Measurements from ENCODE around the gene PLXNA1.

The PLXNA1 gene

DNA sequence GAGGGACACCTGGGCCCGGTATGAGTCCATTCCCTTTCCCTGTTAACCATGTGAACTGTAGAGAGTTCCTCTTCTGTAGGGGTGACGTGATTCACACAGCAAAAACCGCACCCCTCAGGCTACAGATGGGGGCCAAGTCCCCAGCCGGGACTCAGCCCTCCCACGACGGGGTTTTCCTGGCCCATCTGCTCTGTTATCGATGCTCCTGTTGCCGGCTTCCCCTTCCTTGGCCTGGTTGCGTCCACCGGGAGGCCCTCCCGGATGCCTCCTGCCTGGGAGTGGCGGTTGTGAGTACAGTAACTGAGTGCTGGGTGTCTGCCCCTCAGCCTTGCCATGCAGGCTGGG lies 817 bp upstream of the PLXNA1 start:
- no peaks in the 10 kb centered on the region for H4K20me1 ChIP-seq (ENCODE audit: insufficient read depth, low read length)
- H3F3A ChIP-seq (ENCODE audit: insufficient read depth, low read length): no peaks in the 10 kb centered on the region
- peak overlapping the region; percentile 72 for H3K4me2 ChIP-seq (ENCODE audit: low read depth, low read length)
- H3K36me3 ChIP-seq (replicated peaks; ENCODE audit: insufficient read depth, low read length): no peaks in the 10 kb centered on the region
- TF ChIP-seq EZH2 (optimal IDR thresholded peaks at IDR 0.05; ENCODE audit: low read depth, low read length) (no peak), CTCF (IDR thresholded peaks at IDR 0.05; ENCODE audit: low read length) (no peak), EZH2phosphoT487 (IDR thresholded peaks at IDR 0.05; ENCODE audit: low read length) (no peak)
- H2AFZ ChIP-seq (ENCODE audit: low read length): peak overlapping the region; percentile 93
- H3K27ac ChIP-seq (ENCODE audit: low read length): no peak overlapping the region
- no peaks in the 10 kb centered on the region for H3K9me3 ChIP-seq (replicated peaks; ENCODE audit: insufficient read depth, low read length)
- peaks cover 26% of the 10 kb centered on the region for H3K79me2 ChIP-seq (ENCODE audit: low read length)
- peak overlapping the region; percentile 64 for H3K4me3 ChIP-seq (ENCODE audit: low read length)
- H3K27me3 ChIP-seq (replicated peaks; ENCODE audit: insufficient read depth, low read length): no peaks in the 10 kb centered on the region
- DNase-seq: peak; percentile 31
- H3K4me1 ChIP-seq (ENCODE audit: low read length): no peaks in the 10 kb centered on the region; the same call in 1 of the 2 replicates
- H3K9ac ChIP-seq (ENCODE audit: low read length): peak overlapping the region; percentile 87; the same call in 1 of the 2 replicates
- H3K9me2 ChIP-seq (replicated peaks; ENCODE audit: insufficient read depth, low read length): no peaks in the 10 kb centered on the region

- peak; percentile 19 for DNase-seq
- Histone ChIP-seq H3K4me2 (ENCODE audit: low read depth, low read length) (no peak overlapping the region), H3K79me2 (ENCODE audit: low read length) (peaks cover 28% of the 10 kb centered on the region), H2AFZ (ENCODE audit: low read length) (no peak overlapping the region), H3K27me3 (replicated peaks; ENCODE audit: insufficient read depth, low read length) (no peaks in the 10 kb centered on the region), H3K9ac (ENCODE audit: low read length) (no peak overlapping the region), H3K27ac (ENCODE audit: low read length) (no peak overlapping the region), H3K36me3 (replicated peaks; ENCODE audit: insufficient read depth, low read length) (no peaks in the 10 kb centered on the region), H4K20me1 (ENCODE audit: insufficient read depth, low read length) (no peaks in the 10 kb centered on the region), H3K4me1 (ENCODE audit: low read length) (no peaks in the 10 kb centered on the region; the same call in 1 of the 2 replicates), H3K9me3 (replicated peaks; ENCODE audit: insufficient read depth, low read length) (no peaks in the 10 kb centered on the region), H3F3A (ENCODE audit: insufficient read depth, low read length) (no peaks in the 10 kb centered on the region), H3K9me2 (replicated peaks; ENCODE audit: insufficient read depth, low read length) (no peaks in the 10 kb centered on the region), H3K4me3 (ENCODE audit: low read length) (peak overlapping the region; percentile 61; the same call in 1 of the 2 replicates)
- no peak for TF ChIP-seq CTCF (IDR thresholded peaks at IDR 0.05; ENCODE audit: low read length)
- TF ChIP-seq EZH2 (optimal IDR thresholded peaks at IDR 0.05; ENCODE audit: low read depth, low read length): no peak
- TF ChIP-seq EZH2phosphoT487 (IDR thresholded peaks at IDR 0.05; ENCODE audit: low read length): no peak
These were observed 349 bp downstream of the PLXNA1 start for GRCh38 chr3:126983276-126983652.

- no peak overlapping the region for H3K27ac ChIP-seq (ENCODE audit: low read length)
- H3K9me3 ChIP-seq (replicated peaks; ENCODE audit: insufficient read depth, low read length): no peaks in the 10 kb centered on the region
- H3K27me3 ChIP-seq (replicated peaks; ENCODE audit: insufficient read depth, low read length): no peaks in the 10 kb centered on the region
- no peaks in the 10 kb centered on the region for H3K9me2 ChIP-seq (replicated peaks; ENCODE audit: insufficient read depth, low read length)
- no peaks in the 10 kb centered on the region for H4K20me1 ChIP-seq (ENCODE audit: insufficient read depth, low read length)
- TF ChIP-seq EZH2 (optimal IDR thresholded peaks at IDR 0.05; ENCODE audit: low read depth, low read length) (no peak), CTCF (IDR thresholded peaks at IDR 0.05; ENCODE audit: low read length) (no peak)
- H2AFZ ChIP-seq (ENCODE audit: low read length): no peak overlapping the region
- H3K36me3 ChIP-seq (replicated peaks; ENCODE audit: insufficient read depth, low read length): no peaks in the 10 kb centered on the region
- H3K4me2 ChIP-seq (ENCODE audit: low read depth, low read length): peak overlapping the region; percentile 85
- no peaks in the 10 kb centered on the region; the same call in 1 of the 2 replicates for H3K4me1 ChIP-seq (ENCODE audit: low read length)
- DNase-seq: no peak
- H3K9ac ChIP-seq (ENCODE audit: low read length): peak overlapping the region; percentile 58; the same call in 1 of the 2 replicates
- H3F3A ChIP-seq (ENCODE audit: insufficient read depth, low read length): no peaks in the 10 kb centered on the region
- H3K79me2 ChIP-seq (ENCODE audit: low read length): peaks cover 28% of the 10 kb centered on the region
- H3K4me3 ChIP-seq (ENCODE audit: low read length): peak overlapping the region; percentile 61
These were observed 907 bp downstream of the PLXNA1 start for GRCh38 chr3:126983653-126984390.

All from MM.1S (cell line).